HCT116 (cell line): Measurements from ENCODE around the gene LCLAT1. TPM values are rescaled to one million over a fixed set of nuclear protein-coding genes. Genes with fewer than 3 reads are reported as not detected.

Experiments
- ATAC-seq: fragments of 200-7000 bp; cut with Tn5 transposase; 2 replicates; pipeline ENCODE4 v1.9.1; 2020; ENCODE audit warnings: mild to moderate bottlenecking, moderate library complexity
- BruUV-seq: library from RNA; stranded (reverse); fragments of 400-500 nt; replicated peaks from 2 replicates; lab custom pipeline; 2021; lab: Mats Ljungman, UMichigan
- CTCF ChIA-PET: fragments of 300-600 bp; sonication (Branson Sonifier 250); formaldehyde crosslinking; loops from one replicate; lab custom pipeline; 2021; ENCODE audit warnings: antibody characterized with exemption; lab: Charles Lee
- POLR2A ChIA-PET: fragments of 300-600, 350-600 bp; sonication (Branson Sonifier 250); formaldehyde crosslinking; loops from one replicate; lab custom pipeline; 2021; ENCODE audit warnings: antibody characterized with exemption; lab: Charles Lee
- RAD21 ChIA-PET, 2 experiments: fragments of 300-600 bp; sonication (Branson Sonifier 250); formaldehyde crosslinking; loops; one replicate each; lab custom pipeline; 2023; ENCODE audit warnings: low total read pairs in 2 of 2; ENCODE audit not compliant: uncharacterized antibody in 2 of 2, unreplicated experiment in 2 of 2, low non-redundant PET in 1 of 2; lab: Charles Lee
- DNase-seq: peaks from one replicate; pipeline ENCODE4 v3.0.0-alpha.2; 2010; ENCODE audit warnings: low read depth, low spot score
- H2AFZ ChIP-seq: fragments of 200-600 bp; shearing (Covaris generic), sonication (generic); 2 replicates; pipeline ENCODE4 v1.6.1; 2017; ENCODE audit warnings: low read depth, mixed run types, mixed read lengths, antibody characterized with exemption, low read length; ENCODE audit not compliant: poor library complexity, severe bottlenecking
- H3K27ac ChIP-seq: 2 replicates; pipeline ENCODE4 v1.5.1; 2012; ENCODE audit warnings: low read depth, low read length
- H3K27me3 ChIP-seq: fragments of 200-600 bp; sonication (generic); 2 replicates; pipeline ENCODE4 v1.6.1; 2016; ENCODE audit warnings: mixed run types, low read length, mixed read lengths; ENCODE audit not compliant: insufficient read depth
- H3K36me3 ChIP-seq, 2 experiments: fragments of 200-500 bp in 1 of 2; fragments of 200-600 bp in 1 of 2; sonication (Bioruptor generic) in 1 of 2; sonication (generic) in 1 of 2; 2 replicates each; pipeline versions ENCODE4 v1.5.1 to v1.6.1; 2014 to 2016; ENCODE audit warnings: low read length in 2 of 2, inconsistent platforms in 1 of 2, mixed read lengths in 1 of 2, mixed run types in 1 of 2; ENCODE audit not compliant: insufficient read depth in 2 of 2, control insufficient read depth in 1 of 2
- H3K4me1 ChIP-seq, 2 experiments: fragments of 200-600 bp in 1 of 2; sonication (generic) in 1 of 2; 2 replicates each; pipeline versions ENCODE4 v1.5.1 to v1.6.1; 2012 to 2017; ENCODE audit warnings: low read length in 2 of 2, inconsistent platforms in 1 of 2, mild to moderate bottlenecking in 1 of 2, mixed read lengths in 1 of 2, mixed run types in 1 of 2, moderate library complexity in 1 of 2; ENCODE audit not compliant: insufficient read depth in 2 of 2, control insufficient read depth in 1 of 2
- H3K4me2 ChIP-seq: fragments of 200-600 bp; sonication (generic); 2 replicates; pipeline ENCODE4 v1.6.1; 2017; ENCODE audit warnings: mixed run types, low read length, mixed read lengths
- H3K4me3 ChIP-seq, 2 experiments: fragments of 200-600 bp in 1 of 2; sonication (generic) in 1 of 2; replicated peaks in 1 of 2; 2 replicates each; pipeline ENCODE4 v1.5.1; 2011 to 2016; ENCODE audit warnings: low read length in 2 of 2, control low read depth in 1 of 2, low read depth in 1 of 2, mild to moderate bottlenecking in 1 of 2, mixed read lengths in 1 of 2, mixed run types in 1 of 2
- H3K79me2 ChIP-seq: fragments of 200-600 bp; sonication (generic); 2 replicates; pipeline ENCODE4 v1.6.1; 2017; ENCODE audit warnings: mild to moderate bottlenecking, mixed run types, low read length, moderate library complexity, mixed read lengths; ENCODE audit not compliant: insufficient read depth
- H3K9ac ChIP-seq: fragments of 200-600 bp; sonication (generic); 2 replicates; pipeline ENCODE4 v1.6.1; 2016; ENCODE audit warnings: low read length, mixed read lengths
- H3K9me2 ChIP-seq: fragments of 200-600 bp; sonication (generic), shearing (Covaris generic); 2 replicates; pipeline ENCODE4 v1.6.1; 2017; ENCODE audit warnings: mixed run types, mild to moderate bottlenecking, moderate library complexity; ENCODE audit not compliant: insufficient read depth
- H3K9me3 ChIP-seq, 2 experiments: fragments of 200-500 bp in 1 of 2; fragments of 200-600 bp in 1 of 2; sonication (Bioruptor generic) in 1 of 2; sonication (generic) in 1 of 2; 2 replicates each; pipeline ENCODE4 v1.6.1; 2014 to 2017; ENCODE audit warnings: low read length in 2 of 2, mixed read lengths in 2 of 2, inconsistent platforms in 1 of 2, low read depth in 1 of 2, mild to moderate bottlenecking in 1 of 2, mixed run types in 1 of 2, moderate library complexity in 1 of 2; ENCODE audit not compliant: control insufficient read depth in 1 of 2, insufficient read depth in 1 of 2
- H4K20me1 ChIP-seq: fragments of 200-600 bp; sonication (generic), shearing (Covaris generic); 2 replicates; pipeline ENCODE4 v1.6.1; 2017; ENCODE audit warnings: mixed run types, mild to moderate bottlenecking, moderate library complexity; ENCODE audit not compliant: insufficient read depth
- EZH2 ChIP-seq: fragments of 200-600 bp; sonication (generic); IDR thresholded peaks from 2 replicates; pipeline ENCODE4 v1.6.1; 2017; ENCODE audit warnings: antibody characterized with exemption, mixed run types
- EZH2phosphoT487 ChIP-seq: fragments of 200-600 bp; IDR thresholded peaks from 2 replicates; pipeline ENCODE4 v1.6.1; 2018; ENCODE audit warnings: antibody characterized with exemption, borderline replicate concordance
- JUND ChIP-seq: IDR thresholded peaks from 2 replicates; pipeline ENCODE4 v1.6.1; 2012
- POLR2A ChIP-seq: IDR thresholded peaks from 2 replicates; pipeline ENCODE4 v1.7.0; 2011; ENCODE audit warnings: borderline replicate concordance; ENCODE audit not compliant: insufficient read depth, insufficient read length; ENCODE audit errors: extremely low read depth
- RAD21 ChIP-seq: IDR thresholded peaks from 2 replicates; pipeline ENCODE4 v1.6.1; 2012; ENCODE audit warnings: low read depth, mild to moderate bottlenecking
- SP1 ChIP-seq: IDR thresholded peaks from 2 replicates; pipeline ENCODE4 v1.6.1; 2012; ENCODE audit warnings: low read depth
- SRF ChIP-seq: IDR thresholded peaks from 2 replicates; pipeline ENCODE4 v1.6.1; 2012; ENCODE audit warnings: low read depth
- YY1 ChIP-seq: IDR thresholded peaks from 2 replicates; pipeline ENCODE4 v1.6.1; 2011; ENCODE audit warnings: low read length, low read depth, moderate library complexity, mild to moderate bottlenecking; ENCODE audit not compliant: insufficient replicate concordance; ENCODE audit errors: extremely low read depth
- ZFX ChIP-seq: fragments of 450-650 bp; IDR thresholded peaks from 2 replicates; pipeline ENCODE4 v1.6.1; 2017
- intact Hi-C: fragments of 100-400 bp; cut with micrococcal nuclease; formaldehyde crosslinking; loops from 2 replicates; pipeline ENCODE4 v1.10.0; 2022
- total RNA-seq: library from RNA; stranded (reverse); gene quantifications from one replicate; pipeline ENCODE4 v1.2.1, GENCODE V29; 2021; ENCODE audit not compliant: unreplicated experiment
- TF ChIP-seq, protein P1 (sequence below): IDR thresholded peaks from 2 replicates; pipeline ENCODE4 v1.6.1; 2012; ENCODE audit warnings: low read depth
- TF ChIP-seq, protein P2 (sequence below), 3 experiments: fragments of 200-600 bp in 1 of 3; sonication (generic) in 1 of 3; IDR thresholded peaks in 2 of 3; conservative IDR thresholded peaks in 1 of 3; 2 replicates each; pipeline ENCODE4 v1.5.1; 2012 to 2017; ENCODE audit warnings: low read depth in 2 of 3, low read length in 2 of 3, antibody characterized with exemption in 1 of 3, borderline replicate concordance in 1 of 3, control low read depth in 1 of 3, mild to moderate bottlenecking in 1 of 3, mixed read lengths in 1 of 3, mixed run types in 1 of 3, moderate library complexity in 1 of 3; ENCODE audit not compliant: insufficient read depth in 1 of 3

The LCLAT1 gene
- total RNA-seq, 1 experiment from 2014 or later: 36.2 TPM

DNA sequence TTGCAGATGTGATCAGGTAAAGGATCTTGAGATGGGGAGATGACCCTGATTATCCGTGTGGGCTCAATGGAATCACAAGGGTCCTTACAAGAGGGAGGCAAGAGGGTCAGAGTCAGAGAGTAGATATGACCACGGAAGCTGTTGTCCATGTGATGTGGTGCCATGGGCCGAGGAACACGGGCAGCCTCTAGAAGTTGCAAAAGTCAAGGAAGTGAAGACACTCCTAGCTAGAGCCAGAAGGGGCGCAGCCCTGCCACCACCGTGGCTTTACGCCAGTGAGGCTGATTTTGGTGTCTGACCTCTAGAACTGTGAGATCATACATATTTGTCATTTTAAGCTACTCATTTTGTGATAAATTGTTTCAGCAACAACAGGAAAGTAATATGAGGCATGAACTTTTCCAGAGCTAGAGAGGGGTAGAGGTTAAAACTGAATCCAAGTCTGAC, 245.8 kb downstream of the LCLAT1 start:
- Histone ChIP-seq H3K9ac (no peak overlapping the region), H3K27me3 (no peaks in the 10 kb centered on the region), H3K4me3 (no peak overlapping the region), H3K9me3 (no peaks in the 10 kb centered on the region), H2AFZ (no peak overlapping the region), H4K20me1 (no peaks in the 10 kb centered on the region), H3K27ac (no peak overlapping the region), H3K79me2 (no peaks in the 10 kb centered on the region), H3K4me2 (no peak overlapping the region), H3K4me1 (no peaks in the 10 kb centered on the region), H3K36me3 (no peaks in the 10 kb centered on the region), H3K9me2 (no peaks in the 10 kb centered on the region)
- RAD21 ChIA-PET: no interaction called here
- CTCF ChIA-PET: interaction anchor here (1.4 kb wide), 1 partner anchor 19 kb away, joined by 4 read pairs; no protein-coding TSS in a partner anchor
- TF ChIP-seq EZH2phosphoT487: no peak
- TF ChIP-seq YY1: no peak
- no peak for TF ChIP-seq SRF
- TF ChIP-seq, protein P1, sequence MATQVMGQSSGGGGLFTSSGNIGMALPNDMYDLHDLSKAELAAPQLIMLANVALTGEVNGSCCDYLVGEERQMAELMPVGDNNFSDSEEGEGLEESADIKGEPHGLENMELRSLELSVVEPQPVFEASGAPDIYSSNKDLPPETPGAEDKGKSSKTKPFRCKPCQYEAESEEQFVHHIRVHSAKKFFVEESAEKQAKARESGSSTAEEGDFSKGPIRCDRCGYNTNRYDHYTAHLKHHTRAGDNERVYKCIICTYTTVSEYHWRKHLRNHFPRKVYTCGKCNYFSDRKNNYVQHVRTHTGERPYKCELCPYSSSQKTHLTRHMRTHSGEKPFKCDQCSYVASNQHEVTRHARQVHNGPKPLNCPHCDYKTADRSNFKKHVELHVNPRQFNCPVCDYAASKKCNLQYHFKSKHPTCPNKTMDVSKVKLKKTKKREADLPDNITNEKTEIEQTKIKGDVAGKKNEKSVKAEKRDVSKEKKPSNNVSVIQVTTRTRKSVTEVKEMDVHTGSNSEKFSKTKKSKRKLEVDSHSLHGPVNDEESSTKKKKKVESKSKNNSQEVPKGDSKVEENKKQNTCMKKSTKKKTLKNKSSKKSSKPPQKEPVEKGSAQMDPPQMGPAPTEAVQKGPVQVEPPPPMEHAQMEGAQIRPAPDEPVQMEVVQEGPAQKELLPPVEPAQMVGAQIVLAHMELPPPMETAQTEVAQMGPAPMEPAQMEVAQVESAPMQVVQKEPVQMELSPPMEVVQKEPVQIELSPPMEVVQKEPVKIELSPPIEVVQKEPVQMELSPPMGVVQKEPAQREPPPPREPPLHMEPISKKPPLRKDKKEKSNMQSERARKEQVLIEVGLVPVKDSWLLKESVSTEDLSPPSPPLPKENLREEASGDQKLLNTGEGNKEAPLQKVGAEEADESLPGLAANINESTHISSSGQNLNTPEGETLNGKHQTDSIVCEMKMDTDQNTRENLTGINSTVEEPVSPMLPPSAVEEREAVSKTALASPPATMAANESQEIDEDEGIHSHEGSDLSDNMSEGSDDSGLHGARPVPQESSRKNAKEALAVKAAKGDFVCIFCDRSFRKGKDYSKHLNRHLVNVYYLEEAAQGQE: no peak
- no peak for TF ChIP-seq JUND
- no peak for TF ChIP-seq ZFX
- no peak for TF ChIP-seq POLR2A
- no peak for TF ChIP-seq RAD21
- no peak for TF ChIP-seq EZH2
- TF ChIP-seq SP1: no peak
- TF ChIP-seq, protein P2, sequence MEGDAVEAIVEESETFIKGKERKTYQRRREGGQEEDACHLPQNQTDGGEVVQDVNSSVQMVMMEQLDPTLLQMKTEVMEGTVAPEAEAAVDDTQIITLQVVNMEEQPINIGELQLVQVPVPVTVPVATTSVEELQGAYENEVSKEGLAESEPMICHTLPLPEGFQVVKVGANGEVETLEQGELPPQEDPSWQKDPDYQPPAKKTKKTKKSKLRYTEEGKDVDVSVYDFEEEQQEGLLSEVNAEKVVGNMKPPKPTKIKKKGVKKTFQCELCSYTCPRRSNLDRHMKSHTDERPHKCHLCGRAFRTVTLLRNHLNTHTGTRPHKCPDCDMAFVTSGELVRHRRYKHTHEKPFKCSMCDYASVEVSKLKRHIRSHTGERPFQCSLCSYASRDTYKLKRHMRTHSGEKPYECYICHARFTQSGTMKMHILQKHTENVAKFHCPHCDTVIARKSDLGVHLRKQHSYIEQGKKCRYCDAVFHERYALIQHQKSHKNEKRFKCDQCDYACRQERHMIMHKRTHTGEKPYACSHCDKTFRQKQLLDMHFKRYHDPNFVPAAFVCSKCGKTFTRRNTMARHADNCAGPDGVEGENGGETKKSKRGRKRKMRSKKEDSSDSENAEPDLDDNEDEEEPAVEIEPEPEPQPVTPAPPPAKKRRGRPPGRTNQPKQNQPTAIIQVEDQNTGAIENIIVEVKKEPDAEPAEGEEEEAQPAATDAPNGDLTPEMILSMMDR (IDR thresholded peaks at IDR 0.05 in 2 of 3, conservative IDR thresholded peaks at IDR 0.05 in 1 of 3; ENCODE audit: borderline replicate concordance in 1 of 3, insufficient read depth in 1 of 3, low read depth in 2 of 3, low read length in 2 of 3): no peak
- BruUV-seq: no TSS peak
- intact Hi-C loops: no loop called here
- no peak for ATAC-seq
- DNase-seq: no peak
- POLR2A ChIA-PET: no interaction called here

Other genes with a start within 250 kb of the LCLAT1 start
- gene LBH, start 215.7 kb upstream of the LCLAT1 start, total RNA-seq: 1.2 TPM